ENCODE data around the gene PUM1. TPM values are rescaled to one million over a fixed set of nuclear protein-coding genes. Genes with fewer than 3 reads are reported as not detected.

Gene PUM1
- total RNA-seq, 1 donor from 2014 or later = 143 TPM

DNA sequence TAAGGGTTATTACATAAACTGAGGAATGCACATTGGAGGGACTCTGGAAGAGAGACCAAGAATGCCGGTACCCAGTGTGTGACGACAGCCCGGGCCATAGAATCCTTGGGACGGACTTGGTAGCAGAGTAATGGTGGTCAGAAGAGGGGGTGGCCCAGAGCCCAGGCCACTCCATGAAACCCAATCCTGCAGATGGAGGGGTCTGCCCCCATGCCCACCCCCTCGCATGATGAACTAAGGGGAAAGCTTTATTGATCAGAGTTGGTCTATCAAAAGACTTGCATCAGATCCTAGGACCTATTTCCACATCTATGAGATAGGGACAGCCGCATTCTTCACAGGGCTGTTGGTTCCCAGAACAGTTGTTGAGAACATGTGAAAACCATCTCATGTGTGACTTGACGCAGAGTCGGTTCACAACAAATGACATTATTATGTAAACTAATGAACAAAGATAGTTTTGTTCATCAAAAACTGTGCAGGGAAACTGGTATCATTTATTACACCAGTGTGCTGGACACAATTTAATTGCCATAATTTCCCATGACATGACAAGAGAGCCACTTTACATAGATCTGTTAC, 135.5 kb downstream of the PUM1 start:
- DNase-seq (ENCODE audit: low read depth) (no peak), FAIRE-seq (no peak)
- Mint-ChIP-seq H3K4me3 (ENCODE audit: unreplicated experiment) (no peak overlapping the region), H3K27ac (ENCODE audit: unreplicated experiment) (peak overlapping the region; percentile 41), H3K36me3 (ENCODE audit: low read depth, unreplicated experiment) (peaks cover 18% of the 10 kb centered on the region), H3K9me3 (ENCODE audit: unreplicated experiment) (no peaks in the 10 kb centered on the region), H3K4me1 (ENCODE audit: low read depth, unreplicated experiment) (peaks cover 51% of the 10 kb centered on the region), H3K27me3 (ENCODE audit: low read depth, unreplicated experiment) (no peaks in the 10 kb centered on the region)
- H3K27ac ChIP-seq (ENCODE audit: low read depth, low read length) = no peak overlapping the region
- H3K27me3 ChIP-seq (ENCODE audit: insufficient read depth, low read length) = no peaks in the 10 kb centered on the region
- peaks cover 5% of the 10 kb centered on the region for H3K79me2 ChIP-seq (ENCODE audit: insufficient read depth, low read length)
- H3K9ac ChIP-seq (ENCODE audit: low read length) = no peak overlapping the region
- no peak overlapping the region for H3K4me3 ChIP-seq (ENCODE audit: insufficient read depth, low read depth, low read length)
- TF ChIP-seq, protein P1, sequence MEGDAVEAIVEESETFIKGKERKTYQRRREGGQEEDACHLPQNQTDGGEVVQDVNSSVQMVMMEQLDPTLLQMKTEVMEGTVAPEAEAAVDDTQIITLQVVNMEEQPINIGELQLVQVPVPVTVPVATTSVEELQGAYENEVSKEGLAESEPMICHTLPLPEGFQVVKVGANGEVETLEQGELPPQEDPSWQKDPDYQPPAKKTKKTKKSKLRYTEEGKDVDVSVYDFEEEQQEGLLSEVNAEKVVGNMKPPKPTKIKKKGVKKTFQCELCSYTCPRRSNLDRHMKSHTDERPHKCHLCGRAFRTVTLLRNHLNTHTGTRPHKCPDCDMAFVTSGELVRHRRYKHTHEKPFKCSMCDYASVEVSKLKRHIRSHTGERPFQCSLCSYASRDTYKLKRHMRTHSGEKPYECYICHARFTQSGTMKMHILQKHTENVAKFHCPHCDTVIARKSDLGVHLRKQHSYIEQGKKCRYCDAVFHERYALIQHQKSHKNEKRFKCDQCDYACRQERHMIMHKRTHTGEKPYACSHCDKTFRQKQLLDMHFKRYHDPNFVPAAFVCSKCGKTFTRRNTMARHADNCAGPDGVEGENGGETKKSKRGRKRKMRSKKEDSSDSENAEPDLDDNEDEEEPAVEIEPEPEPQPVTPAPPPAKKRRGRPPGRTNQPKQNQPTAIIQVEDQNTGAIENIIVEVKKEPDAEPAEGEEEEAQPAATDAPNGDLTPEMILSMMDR (IDR thresholded peaks at IDR 0.05; ENCODE audit: insufficient read depth, low read depth, low read length) = no peak
- no peak for TF ChIP-seq EZH2 (IDR thresholded peaks at IDR 0.05; ENCODE audit: insufficient read depth, low read length)
- H2AFZ ChIP-seq (ENCODE audit: low read depth, low read length) = no peak overlapping the region
- no peak overlapping the region for H3K4me2 ChIP-seq (ENCODE audit: low read length)
- H4K20me1 ChIP-seq (ENCODE audit: insufficient read depth, low read length) = peaks cover 43% of the 10 kb centered on the region
- H3K9me3 ChIP-seq (ENCODE audit: insufficient read depth, low read depth, low read length) = no peaks in the 10 kb centered on the region
- H3K4me1 ChIP-seq (ENCODE audit: insufficient read depth, low read length) = peaks cover 14% of the 10 kb centered on the region
- H3K36me3 ChIP-seq (ENCODE audit: insufficient read depth, low read length) = peaks cover 14% of the 10 kb centered on the region

DNA sequence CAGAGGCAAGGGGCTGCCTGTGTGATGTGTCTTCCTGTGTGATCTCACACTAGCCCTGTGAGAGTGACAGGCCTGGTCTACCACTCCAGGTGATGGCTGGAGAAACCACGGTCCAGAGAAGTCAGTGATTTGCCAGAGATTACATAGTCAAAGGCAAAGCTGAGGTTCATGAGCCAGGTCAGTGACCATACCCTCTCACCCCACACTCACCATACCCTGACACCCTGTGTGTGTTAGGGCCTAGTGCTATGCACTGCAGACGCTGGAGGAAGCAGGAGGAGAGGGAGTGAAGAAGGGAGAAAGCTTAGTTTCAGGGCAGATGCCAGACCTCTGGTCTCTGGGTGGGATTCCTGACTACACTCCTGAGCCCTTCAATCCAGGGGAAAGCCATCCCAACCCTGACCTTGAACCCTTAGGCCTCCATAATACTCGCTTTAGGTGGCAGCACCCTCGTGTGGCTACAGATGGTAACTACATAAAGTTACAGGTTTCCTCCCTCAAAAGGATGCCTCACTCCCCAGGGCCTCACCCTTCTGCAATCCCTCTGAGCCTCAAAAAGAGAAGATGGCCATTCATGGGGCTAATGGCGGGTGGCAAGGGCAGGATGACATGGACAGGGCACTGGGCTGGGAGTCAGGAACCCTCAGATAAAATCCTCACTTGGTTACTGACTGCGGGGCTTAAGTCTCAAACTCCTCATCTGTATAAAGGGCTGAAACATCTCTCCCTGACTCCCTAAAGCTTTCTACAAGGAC, 136.2 kb downstream of the PUM1 start:
- Histone ChIP-seq H2AFZ (ENCODE audit: low read depth, low read length) (no peak overlapping the region), H3K27me3 (ENCODE audit: insufficient read depth, low read length) (no peaks in the 10 kb centered on the region), H4K20me1 (ENCODE audit: insufficient read depth, low read length) (peaks cover 36% of the 10 kb centered on the region), H3K36me3 (ENCODE audit: insufficient read depth, low read length) (peaks cover 10% of the 10 kb centered on the region), H3K79me2 (ENCODE audit: insufficient read depth, low read length) (peaks cover 5% of the 10 kb centered on the region), H3K27ac (ENCODE audit: low read depth, low read length) (no peak overlapping the region), H3K9ac (ENCODE audit: low read length) (no peak overlapping the region), H3K4me1 (ENCODE audit: insufficient read depth, low read length) (peaks cover 9% of the 10 kb centered on the region), H3K9me3 (ENCODE audit: insufficient read depth, low read depth, low read length) (no peaks in the 10 kb centered on the region), H3K4me2 (ENCODE audit: low read length) (no peak overlapping the region), H3K4me3 (ENCODE audit: insufficient read depth, low read depth, low read length) (no peak overlapping the region)
- H3K36me3 Mint-ChIP-seq (ENCODE audit: low read depth, unreplicated experiment) = peaks cover 13% of the 10 kb centered on the region
- H3K4me3 Mint-ChIP-seq (ENCODE audit: unreplicated experiment) = no peak overlapping the region
- H3K27ac Mint-ChIP-seq (ENCODE audit: unreplicated experiment) = peak overlapping the region; percentile 75
- no peaks in the 10 kb centered on the region for H3K27me3 Mint-ChIP-seq (ENCODE audit: low read depth, unreplicated experiment)
- no peaks in the 10 kb centered on the region for H3K9me3 Mint-ChIP-seq (ENCODE audit: unreplicated experiment)
- peaks cover 43% of the 10 kb centered on the region for H3K4me1 Mint-ChIP-seq (ENCODE audit: low read depth, unreplicated experiment)
- no peak for TF ChIP-seq EZH2 (IDR thresholded peaks at IDR 0.05; ENCODE audit: insufficient read depth, low read length)
- TF ChIP-seq, protein P1 (IDR thresholded peaks at IDR 0.05; ENCODE audit: insufficient read depth, low read depth, low read length) = peak; percentile 77
- no peak for FAIRE-seq
- DNase-seq (ENCODE audit: low read depth) = no peak

DNA sequence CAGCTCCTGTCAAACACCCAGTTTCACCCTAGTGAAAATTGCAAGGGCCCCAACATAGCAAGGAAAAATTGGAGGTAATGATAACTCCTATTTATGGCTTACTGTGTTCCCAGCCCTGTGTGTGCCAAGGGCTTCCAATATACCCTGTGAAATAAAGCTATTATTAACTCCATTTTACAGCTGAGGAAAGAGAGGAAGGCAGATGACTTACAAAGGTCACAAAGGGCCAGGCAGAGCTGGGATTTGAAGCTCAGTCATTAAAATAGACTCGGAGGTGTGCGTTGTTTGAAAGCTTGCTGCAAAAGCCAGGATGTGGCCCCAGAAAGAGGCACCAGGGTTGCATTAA, 136.8 kb downstream of the PUM1 start:
- Mint-ChIP-seq H3K27ac (ENCODE audit: unreplicated experiment) (peak overlapping the region; percentile 72), H3K27me3 (ENCODE audit: low read depth, unreplicated experiment) (no peaks in the 10 kb centered on the region), H3K4me3 (ENCODE audit: unreplicated experiment) (no peak overlapping the region), H3K4me1 (ENCODE audit: low read depth, unreplicated experiment) (peaks cover 38% of the 10 kb centered on the region), H3K36me3 (ENCODE audit: low read depth, unreplicated experiment) (peaks cover 8% of the 10 kb centered on the region), H3K9me3 (ENCODE audit: unreplicated experiment) (no peaks in the 10 kb centered on the region)
- no peak overlapping the region for H3K9ac ChIP-seq (ENCODE audit: low read length)
- no peak for FAIRE-seq
- no peak overlapping the region for H2AFZ ChIP-seq (ENCODE audit: low read depth, low read length)
- no peaks in the 10 kb centered on the region for H3K27me3 ChIP-seq (ENCODE audit: insufficient read depth, low read length)
- H3K36me3 ChIP-seq (ENCODE audit: insufficient read depth, low read length) = peaks cover 7% of the 10 kb centered on the region
- no peak overlapping the region for H3K27ac ChIP-seq (ENCODE audit: low read depth, low read length)
- TF ChIP-seq EZH2 (IDR thresholded peaks at IDR 0.05; ENCODE audit: insufficient read depth, low read length) = no peak
- TF ChIP-seq, protein P1 (IDR thresholded peaks at IDR 0.05; ENCODE audit: insufficient read depth, low read depth, low read length) = no peak
- DNase-seq (ENCODE audit: low read depth) = no peak
- H3K79me2 ChIP-seq (ENCODE audit: insufficient read depth, low read length) = peaks cover 4% of the 10 kb centered on the region
- H4K20me1 ChIP-seq (ENCODE audit: insufficient read depth, low read length) = peaks cover 32% of the 10 kb centered on the region
- no peak overlapping the region for H3K4me3 ChIP-seq (ENCODE audit: insufficient read depth, low read depth, low read length)
- no peaks in the 10 kb centered on the region for H3K9me3 ChIP-seq (ENCODE audit: insufficient read depth, low read depth, low read length)
- no peak overlapping the region for H3K4me2 ChIP-seq (ENCODE audit: low read length)
- peaks cover 4% of the 10 kb centered on the region for H3K4me1 ChIP-seq (ENCODE audit: insufficient read depth, low read length)

Measured in astrocyte (in vitro differentiated cells and primary cell).